Measurements from ENCODE around the gene IZUMO2.
A peak's percentile ranks its signal among the peaks of the same experiment; 100 is the strongest.
"Not testable (repeated sequence)": the region's sequence is repeated elsewhere in the genome, so short reads cannot be mapped to it uniquely, and the experiment has no call there.

The IZUMO2 gene

DNA sequence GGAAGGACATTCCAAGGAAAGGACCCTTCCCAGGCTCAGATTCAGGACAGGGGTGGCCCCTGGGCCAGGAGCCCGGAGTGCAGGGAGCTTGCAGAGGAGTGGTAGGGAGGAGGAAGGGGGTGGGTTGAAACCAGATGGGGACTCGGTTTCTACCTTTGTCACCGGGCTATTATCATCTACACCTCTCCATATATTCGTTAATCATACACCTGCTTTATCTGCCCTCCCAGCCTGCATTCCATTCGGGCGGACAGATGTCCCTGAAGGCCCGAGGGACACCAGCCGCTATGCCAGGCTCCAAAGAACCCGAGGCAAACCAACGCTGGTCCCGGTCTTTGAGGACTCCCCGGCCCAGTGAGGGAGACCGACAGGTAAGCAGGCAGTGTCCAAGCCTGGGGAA, 24.9 kb upstream of the IZUMO2 start:
- DNase-seq (ENCODE audit: low read depth in 2 of 3, low spot score in 1 of 3) = no peak

DNA sequence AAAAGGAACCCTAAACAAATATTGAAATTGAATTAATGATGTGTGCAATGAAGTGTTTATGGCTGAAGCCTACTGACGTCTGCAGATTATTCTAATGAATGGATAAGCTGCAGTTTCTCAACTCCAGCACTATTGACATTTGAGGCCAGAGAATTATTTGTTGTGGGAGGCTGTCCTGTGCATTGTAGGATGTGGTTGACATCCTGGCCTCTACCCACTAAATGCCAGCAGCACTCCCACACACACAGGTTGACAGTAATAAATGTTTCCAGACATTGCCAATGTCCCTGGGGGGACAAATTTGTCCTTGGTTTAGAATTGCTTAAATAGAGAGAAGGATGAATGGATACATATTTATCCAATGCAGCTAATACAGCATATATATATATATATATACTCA, 21.1 kb upstream of the IZUMO2 start:
- DNase-seq (ENCODE audit: low read depth in 2 of 3, low spot score in 1 of 3) = no peak

DNA sequence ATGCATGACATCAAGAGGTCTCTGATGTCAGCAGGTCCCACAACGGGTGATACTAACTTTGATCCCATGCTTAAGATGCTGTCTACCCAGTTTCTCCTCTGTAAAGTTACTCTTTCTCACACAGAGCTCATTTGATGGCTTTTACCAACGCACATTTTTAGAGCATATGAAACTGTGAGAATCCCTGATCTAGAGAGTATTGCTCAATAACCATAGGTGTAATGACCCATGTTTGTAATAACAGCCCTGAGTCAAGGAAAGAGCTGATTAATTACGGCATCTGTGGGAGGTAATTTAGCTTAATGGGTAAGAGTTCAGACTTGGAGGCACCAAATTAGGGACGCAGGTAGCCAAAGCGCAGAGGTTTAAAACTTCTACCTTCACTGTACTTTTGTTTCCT, 18.0 kb upstream of the IZUMO2 start:
- DNase-seq (ENCODE audit: low read depth in 2 of 3, low spot score in 1 of 3) = no peak

DNA sequence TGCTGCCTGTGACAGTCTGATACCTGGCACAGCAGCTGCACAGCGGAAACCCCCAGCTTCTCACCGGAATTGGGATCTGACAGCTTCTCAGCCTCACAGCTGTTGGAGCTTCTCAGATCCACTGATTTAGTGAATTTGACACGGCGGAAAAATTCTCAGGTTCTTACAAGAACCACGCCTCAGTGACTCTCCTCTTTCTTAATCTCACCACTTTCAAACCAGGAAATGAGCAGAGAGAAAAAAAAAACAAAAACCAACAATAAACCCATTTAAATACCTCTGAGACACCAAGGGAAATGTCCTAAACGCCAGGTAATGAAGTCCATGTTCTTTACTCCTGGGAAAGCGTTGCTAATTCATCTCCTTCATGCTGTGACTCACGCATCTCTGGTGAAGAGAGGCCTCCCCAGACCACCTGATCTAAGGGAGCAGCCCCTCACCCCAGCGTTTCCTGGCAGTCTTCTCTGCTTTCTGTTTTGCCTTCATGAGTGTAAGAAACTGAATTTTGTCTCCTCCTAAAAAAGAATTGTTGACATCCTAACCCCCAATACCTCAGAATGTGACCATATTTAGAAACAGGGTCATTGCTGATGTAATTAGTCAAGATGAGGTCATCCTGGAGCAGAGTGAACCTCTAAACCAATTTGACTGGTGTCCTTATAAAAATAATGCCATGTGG, 15.9 kb upstream of the IZUMO2 start:
- DNase-seq (ENCODE audit: low read depth in 2 of 3, low spot score in 1 of 3) = no peak

DNA sequence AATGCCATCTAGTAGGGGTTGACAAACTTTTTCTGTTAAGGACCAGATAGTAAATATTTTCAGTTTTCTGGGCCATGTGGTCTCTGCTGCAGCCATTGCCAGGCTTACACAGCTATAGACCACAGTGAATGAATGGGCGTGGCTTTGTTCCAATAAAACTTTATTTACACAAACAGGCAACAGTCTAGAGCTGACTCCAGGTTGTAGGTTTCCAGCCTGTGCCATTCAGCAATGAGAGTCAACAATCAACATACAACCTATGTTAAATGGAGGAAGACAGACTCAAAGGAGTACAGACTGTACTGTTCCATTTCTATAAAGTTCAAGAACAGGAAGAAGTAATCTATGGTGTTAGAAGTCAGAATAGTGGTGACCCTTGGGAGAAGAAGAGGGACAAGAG, 15.2 kb upstream of the IZUMO2 start:
- DNase-seq (ENCODE audit: low read depth in 2 of 3, low spot score in 1 of 3) = no peak

DNA sequence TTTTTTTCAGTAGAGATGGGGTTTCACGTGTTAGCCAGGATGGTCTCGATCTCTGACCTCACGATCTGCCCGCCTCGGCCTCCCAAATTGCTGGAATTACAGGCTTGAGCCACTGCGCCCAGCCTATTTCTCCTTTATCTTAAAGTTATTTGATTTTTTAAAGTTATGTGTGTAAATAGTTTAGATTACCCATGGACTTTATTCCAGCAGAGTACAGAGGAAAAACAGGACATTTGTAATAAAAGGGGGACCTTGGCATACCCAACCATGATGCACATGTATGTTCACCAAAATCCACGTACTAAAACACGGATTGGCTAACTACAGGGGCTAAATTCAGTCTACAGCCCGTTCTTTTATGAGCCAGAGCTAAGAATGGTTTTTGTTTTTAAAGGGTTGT, 13.7 kb upstream of the IZUMO2 start:
- no peak for DNase-seq (ENCODE audit: low read depth in 2 of 3, low spot score in 1 of 3)

DNA sequence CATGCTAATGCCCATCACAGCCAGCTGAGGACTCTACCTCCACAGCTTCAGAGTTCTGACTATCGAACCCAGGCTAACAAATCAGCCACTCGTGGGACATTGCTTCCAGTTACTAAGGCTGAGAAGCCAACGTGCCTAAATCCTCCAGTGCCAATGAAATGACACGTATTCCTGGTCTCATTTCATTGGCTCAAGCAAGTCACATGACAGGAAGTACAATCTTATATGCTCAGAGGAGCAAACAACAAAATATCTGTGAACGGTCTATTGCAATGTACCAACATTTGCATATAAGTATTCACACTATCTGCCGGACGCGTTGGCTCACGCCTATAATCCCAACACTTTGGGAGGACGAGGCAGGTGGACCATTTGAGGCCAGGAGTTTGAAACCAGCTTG, 12.8 kb upstream of the IZUMO2 start:
- DNase-seq (ENCODE audit: low read depth in 2 of 3, low spot score in 1 of 3) = no peak

DNA sequence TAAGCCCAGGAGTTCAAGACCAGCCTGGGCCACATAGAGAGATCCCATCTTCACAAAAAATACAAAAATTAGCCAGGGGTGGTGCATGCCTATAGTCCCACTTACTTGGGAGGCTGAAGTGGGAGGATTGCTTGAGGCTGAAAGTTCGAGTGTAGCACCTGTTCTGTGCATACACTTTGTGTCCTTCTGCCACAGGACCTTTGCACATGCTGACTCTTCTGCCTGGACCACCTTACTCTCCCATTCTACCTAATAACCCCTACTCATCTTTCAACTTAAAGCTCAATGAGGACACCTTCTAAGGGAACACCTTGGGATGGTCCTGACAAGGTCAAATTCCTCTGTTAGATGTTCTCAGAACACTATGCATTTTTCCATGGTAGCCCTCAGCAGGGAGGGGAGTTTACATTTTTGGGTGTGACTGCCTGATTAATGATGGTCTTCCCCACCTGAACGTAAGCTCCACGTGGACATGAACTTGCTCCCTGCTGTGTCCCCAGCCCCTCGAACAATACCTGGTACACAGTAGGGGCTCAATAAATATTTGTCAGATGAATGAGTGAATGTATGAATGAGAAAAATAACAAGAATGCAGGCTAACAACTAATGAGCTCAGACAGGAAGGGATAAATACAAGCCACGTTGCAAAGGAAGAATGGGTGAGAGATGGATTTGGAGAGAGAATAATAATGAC, 11.2 kb upstream of the IZUMO2 start:
- DNase-seq (ENCODE audit: low read depth in 2 of 3, low spot score in 1 of 3) = no peak

DNA sequence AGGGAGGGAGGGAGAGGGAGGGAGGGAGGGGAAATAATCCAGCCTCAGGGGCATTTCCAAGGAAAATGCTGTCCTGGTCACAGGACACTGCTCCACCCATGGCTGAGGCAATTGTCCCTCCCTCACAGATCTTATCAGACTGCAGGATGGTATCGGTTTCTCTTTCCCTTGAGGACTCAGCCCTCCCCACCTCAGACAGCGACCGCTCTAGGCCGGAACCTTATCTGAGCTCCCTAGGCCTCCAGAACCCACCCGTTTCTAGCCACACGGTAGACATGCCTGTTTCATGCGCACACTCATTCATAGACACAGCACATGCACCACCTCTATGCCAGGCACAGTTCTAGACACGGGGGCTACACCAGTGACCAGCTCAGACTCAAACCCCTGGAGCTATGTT, 10.0 kb upstream of the IZUMO2 start:
- DNase-seq (ENCODE audit: low read depth in 2 of 3, low spot score in 1 of 3) = no peak

DNA sequence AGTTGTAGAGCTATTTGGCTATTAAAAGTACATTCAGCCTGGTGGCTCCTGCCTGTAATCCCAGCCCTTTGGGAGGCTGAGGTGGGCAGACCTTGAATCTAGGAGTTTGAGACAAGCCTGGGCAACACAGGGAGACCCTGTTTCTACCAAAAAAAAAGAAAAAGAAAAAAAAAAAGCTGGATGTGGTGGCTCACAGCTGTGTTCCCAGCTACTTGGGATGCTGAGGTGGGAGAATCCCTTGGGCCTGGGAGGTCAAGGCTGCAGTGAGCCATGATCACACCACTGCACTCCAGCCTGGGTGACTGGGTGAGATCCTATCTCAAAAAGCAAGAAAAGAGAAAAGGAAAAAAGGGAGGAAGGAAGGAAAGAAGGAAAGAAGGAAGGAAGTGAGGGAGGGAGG, 9.6 kb upstream of the IZUMO2 start:
- DNase-seq (ENCODE audit: low read depth in 2 of 3, low spot score in 1 of 3) = no peak

DNA sequence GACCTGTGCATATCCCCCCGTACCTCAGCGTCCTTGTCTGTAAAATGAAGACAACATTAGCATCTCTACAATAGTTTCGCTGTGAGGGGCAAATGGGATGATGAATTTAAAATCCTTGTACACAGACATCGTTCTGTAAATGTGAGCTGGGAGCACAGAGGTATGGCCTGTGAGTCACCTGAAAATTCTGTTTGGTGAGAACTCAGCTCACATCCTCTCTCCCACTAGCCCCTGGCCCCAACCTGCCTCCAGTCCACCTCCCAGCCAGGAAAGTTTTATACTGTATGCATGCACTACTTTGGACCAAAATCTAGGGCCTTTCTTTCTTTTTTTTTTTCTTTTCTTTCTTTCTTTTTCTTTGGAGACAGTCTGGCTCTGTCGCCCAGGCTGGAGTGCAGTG, 8.7 kb upstream of the IZUMO2 start:
- DNase-seq (ENCODE audit: low read depth in 2 of 3, low spot score in 1 of 3) = no peak

DNA sequence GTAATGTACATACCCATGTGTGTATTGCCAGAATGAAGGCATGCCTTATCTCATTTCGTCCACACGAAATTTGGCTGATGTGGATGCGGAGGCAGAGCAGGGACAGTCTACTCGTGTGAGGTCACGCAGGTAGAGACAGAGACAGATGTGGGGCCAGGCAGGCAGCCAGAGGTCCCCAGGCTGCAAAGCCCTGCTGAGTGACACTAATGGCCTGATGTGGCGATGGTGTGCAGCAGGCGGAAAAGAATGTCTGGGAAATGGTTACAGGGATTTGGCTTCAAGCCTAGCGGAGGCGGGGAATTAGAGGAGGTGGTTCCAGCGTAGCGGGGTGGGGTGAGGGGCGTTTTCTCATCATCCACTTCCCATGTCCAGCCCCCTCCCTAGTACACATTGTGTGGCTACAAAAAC, 4.2 kb upstream of the IZUMO2 start:
- DNase-seq (ENCODE audit: low read depth in 2 of 3, low spot score in 1 of 3) = no peak

DNA sequence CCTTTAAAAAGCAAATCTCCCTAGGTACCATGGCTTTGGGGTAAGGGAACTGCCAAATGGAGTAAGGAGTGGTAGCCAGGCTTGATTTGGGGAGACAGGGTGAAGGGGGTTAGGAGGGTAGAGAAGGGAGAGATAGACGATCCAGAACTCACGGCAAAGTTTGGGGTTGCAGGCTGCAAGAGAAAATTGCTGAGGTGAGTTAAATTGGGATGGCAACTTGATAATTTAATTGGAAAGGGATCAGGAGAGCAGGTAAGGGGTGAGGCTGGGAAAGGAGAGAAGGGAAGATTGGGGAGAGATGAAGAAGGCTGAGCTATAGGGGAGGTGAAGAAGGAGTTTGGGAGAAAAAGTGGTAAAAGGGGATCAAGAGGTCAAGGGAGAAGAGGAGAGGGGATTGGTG, 4.0 kb downstream of the IZUMO2 start:
- DNase-seq (ENCODE audit: low read depth in 2 of 3, low spot score in 1 of 3) = no peak

DNA sequence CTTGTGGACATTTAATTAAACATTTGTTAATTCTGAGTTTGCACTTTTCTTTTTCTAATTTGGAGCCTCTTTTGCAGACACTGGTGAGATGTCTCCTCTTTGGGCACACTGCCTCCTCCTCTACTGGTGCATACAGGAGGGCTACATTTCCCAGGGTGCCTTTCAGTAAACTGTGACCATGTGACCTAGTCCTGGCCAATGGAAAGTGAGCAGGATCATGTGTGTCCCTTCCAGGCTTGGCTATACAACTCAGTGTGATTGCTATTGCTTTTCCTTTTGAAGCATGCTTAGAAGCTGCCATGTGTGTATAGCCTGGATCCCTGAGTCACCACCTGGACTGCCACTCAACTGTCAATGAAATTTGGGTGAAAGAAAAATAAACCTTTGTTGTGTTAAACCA, 4.5 kb downstream of the IZUMO2 start:
- DNase-seq (ENCODE audit: low read depth in 2 of 3, low spot score in 1 of 3) = no peak

DNA sequence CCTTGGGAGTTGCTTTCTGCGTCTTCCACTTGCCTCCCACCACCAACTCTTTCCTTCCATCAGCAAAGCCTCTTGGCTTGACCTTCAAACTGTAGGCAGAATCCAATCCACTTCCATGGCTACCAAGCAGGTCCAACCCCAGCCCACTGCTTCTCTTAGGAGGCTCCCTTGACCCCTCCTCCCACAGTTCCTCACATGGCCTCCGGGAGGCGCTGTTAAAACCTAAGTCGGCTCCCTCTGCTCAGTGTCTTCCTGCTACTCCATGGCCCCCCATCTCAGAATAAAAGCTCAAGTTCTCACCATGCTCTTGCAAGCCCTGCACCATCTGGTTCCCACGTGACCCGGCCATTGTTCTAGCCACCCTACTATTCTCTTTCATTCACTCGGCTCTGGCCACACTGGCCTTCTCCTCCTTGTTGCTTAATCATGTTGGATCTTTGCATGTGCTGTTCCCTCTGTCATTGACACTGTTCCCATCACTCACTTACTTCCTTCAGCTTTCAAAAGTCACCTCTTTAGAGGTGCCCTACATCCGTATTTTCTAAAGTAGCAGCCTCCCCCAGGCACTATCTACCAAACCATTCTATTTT, 7.5 kb downstream of the IZUMO2 start:
- DNase-seq (ENCODE audit: low read depth in 2 of 3, low spot score in 1 of 3) = no peak

DNA sequence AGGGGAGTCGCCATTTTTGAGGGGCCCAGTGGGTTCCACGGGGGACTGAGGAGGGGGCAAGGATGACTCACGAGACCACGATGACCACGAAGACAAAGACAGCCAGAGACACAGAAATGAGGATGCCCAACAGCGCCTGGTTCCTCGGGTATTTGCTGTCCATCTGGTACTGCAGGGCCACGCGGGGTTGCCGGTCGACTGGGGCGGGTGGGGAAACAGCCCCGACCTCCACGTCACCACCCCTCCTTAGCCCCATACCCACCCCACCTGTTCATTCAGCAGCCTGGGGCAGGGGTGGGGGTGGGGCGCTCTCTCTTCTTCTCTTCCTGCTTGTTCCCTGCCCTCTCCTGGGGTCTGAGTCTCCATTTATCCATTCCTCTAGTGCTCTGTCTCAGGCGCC, 8.6 kb downstream of the IZUMO2 start:
- DNase-seq (ENCODE audit: low read depth in 2 of 3, low spot score in 1 of 3) = no peak

DNA sequence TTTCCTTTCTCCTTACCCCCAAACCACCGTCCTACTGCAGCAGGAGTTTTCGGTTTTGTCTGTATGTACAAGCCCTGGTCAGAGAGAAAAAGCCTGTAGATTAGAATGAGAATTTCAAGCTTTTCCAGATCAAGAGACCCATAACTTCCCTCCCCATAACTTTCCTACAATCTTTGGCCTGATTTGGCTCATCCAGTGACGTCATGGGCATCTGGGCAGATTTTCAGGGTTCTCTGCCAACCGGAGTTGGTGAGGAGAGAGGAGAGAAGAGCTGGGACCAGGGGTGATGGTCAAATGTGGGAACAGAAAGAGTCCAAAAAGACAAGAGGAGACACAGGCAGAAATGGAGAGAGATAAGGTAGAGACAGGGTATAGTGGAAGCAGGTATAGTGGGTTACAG, 10.5 kb downstream of the IZUMO2 start:
- no peak for DNase-seq (ENCODE audit: low read depth in 2 of 3, low spot score in 1 of 3)

DNA sequence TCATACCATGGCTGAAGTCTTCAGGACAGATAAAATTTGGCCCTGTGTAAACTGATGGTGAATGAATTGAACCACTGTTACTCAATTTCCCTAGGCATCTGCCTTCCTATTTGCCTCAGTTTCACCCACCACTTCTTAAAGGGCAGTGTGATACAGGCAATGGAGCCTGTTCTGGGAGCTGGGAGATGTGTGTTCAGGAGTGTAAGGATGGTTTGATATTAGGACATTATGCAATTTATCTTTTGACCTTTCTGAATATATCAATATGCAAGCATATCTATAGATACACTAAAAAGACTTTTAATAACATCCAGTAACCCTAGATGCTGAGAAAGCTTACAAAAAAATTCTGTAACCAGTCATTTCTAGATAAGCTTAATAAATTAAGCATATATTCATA, 14.6 kb downstream of the IZUMO2 start:
- DNase-seq (ENCODE audit: low read depth in 2 of 3, low spot score in 1 of 3) = no peak

DNA sequence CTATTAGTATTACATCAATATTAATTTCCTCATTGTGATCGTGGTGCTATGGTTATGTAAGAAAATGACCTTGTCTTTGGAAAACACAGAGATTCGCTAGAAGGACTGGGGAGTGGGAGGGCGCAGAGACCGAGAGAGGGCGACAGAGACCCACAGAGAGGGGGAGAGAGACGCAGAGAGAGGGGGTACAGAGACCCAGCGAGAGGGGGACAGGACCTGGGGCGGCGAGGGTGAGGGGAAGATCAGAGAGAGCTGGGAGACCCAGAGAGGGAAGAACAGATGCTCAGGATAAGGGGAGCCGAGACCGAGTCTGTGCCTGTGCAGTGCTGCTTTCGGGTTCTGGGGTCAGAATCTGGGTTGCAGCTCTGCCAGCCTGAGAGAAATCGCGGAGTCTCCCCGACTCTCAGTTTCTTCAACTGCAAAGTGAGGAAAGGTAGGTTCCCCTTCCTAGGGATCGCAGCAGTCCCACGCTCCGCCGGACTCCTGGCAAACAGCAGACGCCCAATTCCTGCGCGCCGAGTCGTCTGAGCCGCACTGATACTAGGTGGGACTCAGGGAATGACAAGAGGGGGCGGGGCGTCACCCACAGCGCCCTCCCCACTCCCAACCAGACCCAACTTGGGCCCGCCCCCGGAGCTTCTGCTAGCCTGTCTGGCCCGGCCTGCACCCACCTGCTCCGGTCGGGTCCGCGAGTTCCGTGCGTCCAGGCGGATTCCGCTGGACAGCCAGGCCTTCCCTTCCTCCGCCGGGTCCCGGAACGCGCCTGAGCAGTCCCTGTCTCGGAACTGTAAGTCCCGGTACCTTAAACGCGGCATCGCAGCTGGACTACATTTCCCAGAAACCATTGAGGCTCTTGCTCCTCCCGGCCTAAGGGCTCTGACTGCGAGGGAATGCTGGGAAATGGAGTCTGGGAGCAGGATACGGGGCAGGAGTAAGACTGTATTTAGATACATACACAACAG, 15.3 kb downstream of the IZUMO2 start:
- peak; percentile 55 to 58 (median 55) for DNase-seq (ENCODE audit: low read depth in 2 of 3, low spot score in 1 of 3)

DNA sequence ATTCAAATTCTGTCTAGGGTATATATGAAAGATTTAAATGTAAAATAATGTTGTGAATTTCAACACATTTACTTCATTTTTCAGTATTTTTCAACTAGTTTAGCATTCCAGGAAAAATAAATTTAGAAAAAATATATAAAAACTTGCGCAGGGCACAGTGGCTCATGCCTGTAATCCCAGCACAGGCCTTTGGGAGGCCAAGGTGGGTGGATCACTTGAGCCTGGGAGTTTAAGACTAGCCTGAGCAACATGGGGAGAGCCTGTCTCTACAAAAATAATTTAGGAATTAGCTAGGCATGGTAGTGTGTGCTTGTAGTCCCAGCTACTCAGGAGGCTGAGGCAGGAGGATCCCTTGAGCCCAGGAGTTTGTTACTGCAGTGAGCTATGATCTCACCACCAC, 21.2 kb downstream of the IZUMO2 start:
- DNase-seq (ENCODE audit: low read depth in 2 of 3, low spot score in 1 of 3) = not testable (repeated sequence)

DNA sequence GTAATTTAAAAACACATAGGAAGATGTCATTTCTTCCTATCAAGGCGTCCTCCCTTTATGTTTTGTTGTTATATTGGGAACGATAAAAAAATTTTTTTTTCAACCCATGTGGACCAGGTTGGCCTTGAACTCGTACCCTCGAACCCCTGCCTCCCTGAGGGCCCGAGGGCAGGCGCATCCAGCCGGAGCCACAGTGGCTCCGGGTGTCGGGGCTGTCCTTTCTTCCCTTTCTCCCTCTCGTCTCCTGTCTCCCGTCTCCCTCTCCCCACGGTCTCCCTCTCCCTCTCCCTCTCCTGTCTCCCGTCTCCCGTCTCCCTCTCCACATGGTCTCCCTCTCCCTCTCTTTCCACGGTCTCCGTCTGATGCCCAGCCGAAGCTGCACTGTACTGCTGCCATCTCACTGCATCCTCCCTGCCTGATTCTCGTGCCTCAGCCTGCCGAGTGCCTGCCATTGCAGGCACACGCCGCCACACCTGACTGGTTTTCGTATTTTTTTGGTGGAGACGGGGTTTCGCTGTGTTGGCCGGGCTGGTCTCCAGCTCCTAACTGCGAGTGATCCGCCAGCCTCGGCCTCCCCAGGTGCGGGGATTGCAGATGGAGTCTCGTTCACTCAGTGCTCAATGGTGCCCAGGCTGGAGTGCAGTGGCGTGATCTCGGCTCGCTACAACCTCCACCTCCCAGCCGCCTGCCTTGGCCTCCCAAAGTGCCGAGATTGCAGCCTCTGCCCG, 22.8 kb downstream of the IZUMO2 start:
- not testable (repeated sequence) for DNase-seq (ENCODE audit: low read depth in 2 of 3, low spot score in 1 of 3)

Measured in stimulated activated CD4-positive, alpha-beta T cell treated with anti-CD3 and anti-CD28 coated beads, Interleukin-12 subunit alpha, Interleukin-12 subunit beta, amount 100 ng/mL, for 48 hours (primary cell).